HG03442 (cell line): ENCODE data around the gene CDH24.

Source experiments
- ATAC-seq: cut with Tn5 transposase; IDR thresholded peaks from one replicate; pipeline ENCODE4 v1.9.1; 2021; ENCODE audit warnings: mild to moderate bottlenecking, moderate library complexity; ENCODE audit not compliant: unreplicated experiment

The CDH24 gene

GRCh38 chr14:23066855-23067744, 9.8 kb upstream of the CDH24 start:
- no peak for ATAC-seq

DNA sequence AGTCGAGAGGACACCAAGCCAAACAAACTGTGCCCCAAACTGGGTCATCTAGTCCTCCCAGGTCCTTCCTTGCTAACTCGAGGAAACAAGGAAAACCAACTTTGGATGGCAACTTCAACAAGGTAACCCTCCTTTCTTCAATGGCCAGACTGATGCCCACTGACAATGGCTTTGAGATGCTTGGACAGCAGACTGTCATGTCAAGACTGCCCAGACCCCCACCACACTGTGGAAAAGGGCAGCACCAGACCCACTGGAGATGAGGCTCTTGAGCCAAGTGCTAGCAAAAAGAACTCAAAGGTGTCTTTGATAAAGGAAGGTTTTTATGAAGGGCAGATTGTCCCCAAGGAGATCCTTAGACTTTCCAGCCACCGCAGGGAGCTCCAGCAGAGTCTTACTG, 9.0 kb upstream of the CDH24 start:
- ATAC-seq: no peak

GRCh38 chr14:23063601-23064000, 6.3 kb upstream of the CDH24 start:
- ATAC-seq: no peak

- no peak for ATAC-seq
These were observed 4.7 kb upstream of the CDH24 start for GRCh38 chr14:23062002-23062401.

- ATAC-seq: no peak
These were observed 3.4 kb upstream of the CDH24 start for GRCh38 chr14:23060536-23061260.

DNA sequence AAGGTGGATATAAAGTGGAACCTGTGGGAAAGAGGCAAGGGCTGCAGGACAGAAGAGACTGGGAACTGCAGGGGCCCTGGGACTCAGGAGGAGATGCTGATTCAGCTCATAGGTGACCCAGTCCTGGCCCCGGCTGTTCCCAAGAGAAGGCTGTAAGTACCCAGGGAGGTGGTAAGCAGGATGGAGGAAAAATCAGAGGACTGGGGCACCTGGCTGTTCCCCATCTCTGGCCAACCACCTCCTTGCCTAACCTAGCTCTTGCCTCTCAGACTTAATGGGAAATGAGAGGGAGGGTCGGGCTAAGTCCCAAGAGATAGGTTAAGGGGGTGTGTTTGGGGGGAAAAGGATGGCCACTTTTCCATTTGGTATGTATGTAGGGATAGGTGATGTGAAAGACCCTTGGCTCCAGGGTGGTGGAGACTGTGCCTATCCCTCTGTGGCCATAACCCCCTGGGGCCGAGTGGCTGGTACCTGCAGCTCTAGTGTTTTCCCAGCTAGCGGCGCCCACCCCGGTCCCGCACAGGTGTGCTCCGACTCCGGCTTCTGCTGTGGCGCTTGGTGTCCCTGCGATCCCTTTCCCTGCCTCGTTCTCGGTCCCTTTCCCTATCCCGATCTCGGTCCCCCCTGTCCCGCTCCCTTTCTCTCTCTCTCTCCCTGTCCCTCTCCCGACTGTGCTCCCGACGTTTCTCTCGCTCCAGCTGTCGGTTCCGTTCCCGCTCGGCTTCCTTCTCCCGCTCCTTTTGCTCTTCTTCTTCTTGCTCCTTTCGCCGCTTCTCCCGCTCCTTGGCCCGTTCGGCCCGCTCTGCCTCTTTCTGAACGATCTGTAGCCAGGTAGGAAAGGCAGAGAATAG, 1.6 kb upstream of the CDH24 start:
- ATAC-seq: no peak

GRCh38 chr14:23057757-23058653, 685 bp upstream of the CDH24 start:
- ATAC-seq: peak; percentile 56

GRCh38 chr14:23056145-23056955, 970 bp downstream of the CDH24 start:
- peak; percentile 57 for ATAC-seq

- ATAC-seq: no peak
These were observed 1.6 kb downstream of the CDH24 start for GRCh38 chr14:23055621-23056144.

- no peak for ATAC-seq
These were observed 2.2 kb downstream of the CDH24 start for GRCh38 chr14:23055147-23055550.

DNA sequence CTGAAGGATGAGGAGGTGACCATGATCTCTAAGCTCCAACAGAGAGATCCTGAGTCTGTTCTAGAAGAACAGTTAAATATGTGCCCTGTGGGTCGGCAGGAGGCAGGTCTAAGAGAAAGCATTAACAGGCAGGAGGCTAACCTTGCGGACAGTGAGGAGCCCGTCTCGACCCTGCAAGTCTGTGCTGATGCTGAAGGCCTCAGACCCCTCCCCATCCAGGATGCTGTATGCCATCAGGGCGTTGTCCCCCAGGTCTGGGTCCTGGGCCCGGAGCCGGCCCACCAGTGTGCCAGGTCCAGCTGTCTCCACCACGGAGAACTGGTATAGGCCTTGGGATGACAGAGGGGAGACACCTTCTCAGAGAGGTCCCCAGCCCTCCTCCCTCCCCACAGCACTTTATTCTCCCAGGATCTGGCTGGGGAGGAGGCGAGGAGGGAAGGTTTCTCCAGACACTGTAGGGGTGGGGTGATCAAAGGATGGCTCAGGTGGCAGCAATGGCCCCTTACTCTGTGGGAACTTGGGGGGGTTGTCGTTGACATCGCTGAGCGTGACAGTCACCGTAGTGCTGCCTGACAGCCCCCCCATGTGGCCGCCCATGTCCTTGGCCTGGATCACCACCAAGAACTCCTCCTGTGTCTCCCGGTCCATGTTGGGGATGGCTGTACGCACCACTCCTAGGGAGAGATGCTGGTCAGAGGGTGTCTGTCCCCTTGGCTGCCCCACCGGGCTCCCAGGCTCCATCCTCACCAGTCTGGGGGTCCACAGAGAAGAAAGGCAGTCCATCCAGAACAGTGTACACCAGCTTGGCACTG, 3.1 kb downstream of the CDH24 start:
- ATAC-seq: no peak

- ATAC-seq: no peak
These were observed 3.9 kb downstream of the CDH24 start for GRCh38 chr14:23053426-23053825.

DNA sequence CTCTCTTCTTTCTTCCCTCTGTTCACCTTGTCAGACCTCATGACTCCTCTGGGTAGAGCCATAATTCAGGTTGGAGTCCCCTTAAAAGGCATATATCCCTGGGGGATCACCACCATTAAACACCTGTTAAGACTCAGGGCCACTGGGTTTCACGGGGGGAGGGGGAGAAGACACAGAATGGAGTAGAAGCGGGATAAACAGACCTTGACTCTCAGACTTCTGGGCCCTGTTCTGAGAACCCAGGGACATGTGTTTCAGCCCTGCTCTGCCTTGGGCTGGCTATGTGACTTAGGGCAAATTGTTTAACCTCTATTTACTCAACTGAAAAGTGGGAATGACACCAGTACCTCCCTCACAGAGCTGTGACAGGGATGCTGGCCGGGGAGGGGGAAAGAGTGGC, 4.6 kb downstream of the CDH24 start:
- ATAC-seq: no peak

- ATAC-seq: no peak
These were observed 5.1 kb downstream of the CDH24 start for GRCh38 chr14:23052182-23052623.

DNA sequence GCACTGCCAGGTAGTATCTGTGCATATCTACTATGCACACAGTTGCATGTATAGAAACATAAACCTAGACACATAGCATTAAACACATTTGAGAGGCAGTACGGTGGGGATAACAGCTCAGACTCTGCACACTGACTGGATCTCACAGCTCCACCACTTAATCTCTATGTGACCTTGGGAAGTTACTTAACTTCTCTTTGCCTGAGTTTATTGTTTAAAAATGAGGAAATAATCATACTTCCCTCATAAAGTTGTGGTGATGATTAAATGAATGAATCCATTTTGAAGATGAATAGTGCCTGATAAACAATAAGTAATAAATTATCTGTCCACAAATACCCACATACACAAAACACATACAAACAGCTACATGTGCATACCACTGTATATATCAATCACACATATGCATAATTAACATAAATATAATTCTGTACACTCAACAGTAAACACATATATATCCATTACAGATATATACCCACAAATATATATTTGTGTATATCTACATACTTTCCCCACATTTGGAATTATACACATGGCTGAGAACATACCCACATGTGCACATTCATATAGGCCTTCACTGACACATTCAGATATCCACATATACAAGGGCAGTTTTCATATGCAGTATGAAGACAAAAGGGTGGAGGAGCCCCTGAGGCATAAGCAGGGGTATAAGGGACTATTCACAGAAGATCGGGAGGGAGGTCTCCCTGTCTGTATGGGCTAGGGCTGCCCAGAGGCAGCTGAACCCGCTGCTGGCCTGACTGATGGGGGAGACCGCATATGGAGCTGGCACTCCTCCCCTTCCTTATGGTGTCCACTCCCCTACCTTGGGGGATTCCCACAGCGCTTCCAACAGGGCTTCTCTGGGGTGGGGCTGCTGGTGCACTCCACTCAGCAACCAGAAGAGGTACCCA, 5.9 kb downstream of the CDH24 start:
- ATAC-seq: no peak

GRCh38 chr14:23049011-23049410, 8.3 kb downstream of the CDH24 start:
- no peak for ATAC-seq
